GM18870 (cell line): Measurements from ENCODE around the gene USP7.
"Not testable (repeated sequence)": the region's sequence is repeated elsewhere in the genome, so short reads cannot be mapped to it uniquely, and the experiment has no call there.

Experiments
- ATAC-seq: cut with Tn5 transposase; IDR thresholded peaks from one replicate; pipeline ENCODE4 v1.9.1; 2021; ENCODE audit warnings: moderate library complexity; ENCODE audit not compliant: unreplicated experiment

USP7 gene

GRCh38 chr16:8848939-8849391 lies 114.7 kb downstream of the USP7 start:
- ATAC-seq = no peak

- ATAC-seq = no peak
Measured at GRCh38 chr16:8848231-8848938, 115.3 kb downstream of the USP7 start.

GRCh38 chr16:8847623-8848022 lies 116.1 kb downstream of the USP7 start:
- ATAC-seq = no peak

GRCh38 chr16:8847145-8847544 lies 116.6 kb downstream of the USP7 start:
- ATAC-seq = no peak

GRCh38 chr16:8846401-8846932 lies 117.2 kb downstream of the USP7 start:
- ATAC-seq = no peak

GRCh38 chr16:8845699-8846298 lies 117.9 kb downstream of the USP7 start:
- ATAC-seq = no peak

GRCh38 chr16:8843296-8843695 lies 120.4 kb downstream of the USP7 start:
- not testable (repeated sequence) for ATAC-seq
